DMS53 treated with DMSO at 0.1 percent for 48 hours (cell line): ENCODE measurements around the gene SND1.

ENCODE experiments used
- DNase-seq: peaks from one replicate; lab custom pipeline; 2025; ENCODE audit not compliant: unreplicated experiment; lab: John Stamatoyannopoulos, UW

Gene SND1

DNA sequence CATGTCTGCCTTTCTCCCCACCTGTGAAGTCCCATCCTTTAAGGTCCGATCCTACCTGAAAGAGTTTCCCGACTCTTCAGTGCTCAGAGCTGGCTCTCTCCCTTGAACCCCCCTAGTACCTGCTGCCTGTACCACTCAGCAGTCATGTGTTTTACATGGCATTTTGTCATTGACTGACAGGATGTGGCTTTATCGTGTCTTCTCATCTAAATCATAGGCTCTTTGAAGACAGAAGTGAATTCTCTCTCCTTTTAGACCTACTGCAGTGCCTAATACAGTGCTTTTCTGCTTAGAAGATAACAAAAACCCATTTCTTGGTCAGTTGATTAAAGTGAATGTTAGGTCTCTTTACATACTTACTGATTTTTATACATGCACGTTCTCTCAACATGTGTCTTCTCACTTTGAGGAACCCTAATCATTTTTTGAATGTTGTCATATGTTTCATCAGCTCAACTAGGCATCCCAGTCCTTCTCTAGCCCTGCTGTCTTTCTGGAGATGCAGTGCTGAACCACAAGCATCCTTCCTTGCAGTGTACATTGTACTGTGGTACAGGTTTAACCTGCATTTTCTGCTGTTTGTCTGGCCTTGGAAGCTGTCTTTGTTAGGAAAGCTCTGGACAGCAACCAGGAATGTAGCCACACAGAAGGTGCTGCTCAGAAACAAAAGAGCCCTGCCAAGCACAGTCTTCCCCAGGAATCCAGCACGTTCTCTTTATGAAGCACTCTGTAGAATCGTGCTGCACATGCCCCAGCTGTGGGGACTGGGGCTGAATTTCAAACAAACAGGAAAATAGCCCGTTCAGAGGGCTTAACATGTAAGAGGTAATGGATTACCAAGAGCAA is 407.4 kb downstream of the SND1 start:
- DNase-seq: no peak

DNA sequence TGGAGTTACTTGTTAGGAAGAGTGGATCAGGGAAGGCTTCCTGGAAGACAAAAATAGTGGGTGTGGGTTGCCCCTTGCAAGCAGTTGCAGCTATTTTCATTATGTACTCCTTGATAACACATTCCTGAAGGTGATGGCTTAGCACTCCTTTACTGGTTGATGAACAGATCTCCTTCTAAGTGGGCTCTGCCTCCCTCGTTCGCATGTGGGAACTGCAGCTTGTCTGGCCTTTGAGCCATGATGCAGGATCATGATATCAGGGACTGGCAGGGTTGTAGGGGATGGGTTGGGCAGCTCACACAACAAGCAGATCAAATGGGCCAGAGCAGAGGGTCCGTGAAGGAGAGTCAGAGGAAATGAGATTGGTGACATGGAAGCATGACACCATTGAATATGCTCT is 408.0 kb downstream of the SND1 start:
- DNase-seq: no peak

DNA sequence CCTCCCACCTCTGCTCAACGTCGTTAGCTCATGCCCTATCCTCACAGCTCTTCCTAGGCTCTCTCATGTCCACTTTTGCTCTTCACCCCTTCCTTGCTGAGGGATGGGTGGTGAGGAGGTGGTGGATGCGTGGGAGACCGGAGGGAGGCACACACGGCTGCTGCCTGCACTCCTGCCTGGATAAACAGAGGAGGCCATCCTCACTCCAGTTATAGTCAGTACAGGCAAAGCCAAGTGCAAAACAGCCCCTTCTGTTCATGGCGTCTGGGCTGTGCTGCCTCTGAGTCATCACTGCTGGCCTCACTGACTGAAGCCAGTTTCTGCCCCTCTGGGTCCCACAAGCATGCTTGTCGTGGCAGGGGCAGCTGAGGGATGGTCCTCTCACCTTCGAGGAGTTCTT is 411.1 kb downstream of the SND1 start:
- no peak for DNase-seq

DNA sequence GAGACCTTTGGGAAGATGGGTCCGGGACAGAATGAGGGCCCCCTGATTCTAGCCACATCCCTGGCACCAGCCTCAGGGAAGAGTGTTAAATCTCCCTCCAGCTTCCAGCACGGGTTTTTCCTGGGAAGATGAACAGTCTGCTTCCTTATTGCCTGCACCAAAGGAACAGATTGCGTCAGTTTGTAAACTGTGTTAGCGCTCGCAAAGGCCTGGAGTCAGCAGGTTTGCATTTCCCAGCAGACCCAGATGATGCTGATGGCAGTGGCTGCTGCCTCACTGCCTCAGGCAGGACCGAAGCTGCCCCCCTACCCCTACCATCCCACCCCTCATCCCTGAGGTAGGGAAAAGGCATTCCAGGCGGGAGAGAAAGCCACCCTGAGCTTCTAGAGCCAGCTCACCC is 413.9 kb downstream of the SND1 start:
- DNase-seq: no peak

DNA sequence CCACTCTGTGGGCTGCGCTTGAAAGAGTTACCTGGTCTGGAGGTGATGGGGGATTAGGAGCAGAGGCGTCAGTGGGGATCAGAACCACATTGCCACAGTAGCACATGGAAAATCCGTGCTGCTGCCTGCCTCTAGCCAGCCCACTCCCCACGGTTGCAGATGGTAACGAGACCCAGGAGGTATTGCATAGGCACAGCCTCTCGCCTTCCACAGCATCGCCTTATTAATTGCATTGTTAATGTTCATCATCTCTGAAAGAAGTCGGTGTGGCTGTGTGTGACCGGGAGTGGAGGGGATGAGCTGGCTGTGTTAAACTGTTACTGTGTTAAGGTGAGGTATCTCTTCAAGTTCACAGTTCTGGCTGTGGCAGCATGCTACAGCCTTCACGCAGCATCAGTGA is 414.4 kb downstream of the SND1 start:
- DNase-seq: no peak

DNA sequence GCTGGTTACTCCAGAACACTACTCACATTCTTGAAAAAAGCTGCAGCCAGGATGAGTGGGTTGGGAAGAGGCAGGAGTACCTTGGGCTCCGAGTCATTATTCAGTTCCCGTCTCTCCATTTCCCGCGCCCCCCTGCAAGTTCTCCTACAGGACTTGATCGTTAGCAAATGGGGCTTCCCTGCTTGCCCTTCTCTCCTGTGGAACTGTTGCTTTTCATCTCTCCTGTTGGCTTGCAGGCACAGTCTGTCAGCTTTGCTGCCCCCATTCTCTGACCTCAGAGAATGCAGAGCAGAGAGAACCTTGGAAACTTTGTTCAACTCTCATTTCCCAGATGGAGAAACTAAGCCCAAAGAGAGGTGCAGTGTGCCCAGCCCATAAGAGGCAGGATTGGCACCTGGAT is 414.9 kb downstream of the SND1 start:
- no peak for DNase-seq

DNA sequence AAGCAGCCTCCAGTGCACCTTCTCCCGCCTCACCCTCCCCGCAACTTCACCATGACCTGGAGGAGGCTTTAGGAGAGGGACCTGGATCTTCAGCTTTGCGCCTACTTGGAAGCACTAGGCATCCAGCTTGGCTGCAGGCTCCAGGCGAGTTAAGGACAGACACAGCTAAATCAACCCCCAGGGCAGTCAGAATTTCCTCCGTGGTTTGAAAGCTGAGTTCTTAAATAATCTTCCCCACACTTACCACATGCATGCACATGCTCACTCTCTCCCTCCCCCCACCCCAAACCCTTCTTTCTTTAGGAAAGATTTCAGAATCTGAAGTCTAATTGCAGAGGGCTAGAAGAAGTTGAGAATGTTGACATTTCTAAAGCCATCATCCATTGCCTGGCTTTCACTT is 416.0 kb downstream of the SND1 start:
- no peak for DNase-seq

DNA sequence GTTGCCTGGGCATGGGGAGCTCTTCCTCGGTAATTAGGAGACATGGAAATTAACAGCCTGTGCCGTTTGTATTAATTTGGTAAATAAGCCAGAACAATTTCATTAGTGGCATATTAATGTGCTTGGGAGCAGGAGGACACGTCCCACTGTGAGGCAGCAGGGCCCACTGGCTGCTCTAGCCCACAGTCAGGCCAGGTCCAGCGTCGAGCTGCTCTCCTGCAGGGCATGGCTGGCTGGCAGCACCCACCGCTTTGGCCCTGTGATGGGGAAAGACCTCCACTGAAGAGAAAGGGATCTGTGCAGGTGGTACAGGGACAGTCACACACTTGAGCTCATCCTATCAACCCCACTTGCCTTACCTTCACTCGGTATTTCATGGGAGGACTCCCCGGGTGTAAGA is 416.8 kb downstream of the SND1 start:
- DNase-seq: no peak

DNA sequence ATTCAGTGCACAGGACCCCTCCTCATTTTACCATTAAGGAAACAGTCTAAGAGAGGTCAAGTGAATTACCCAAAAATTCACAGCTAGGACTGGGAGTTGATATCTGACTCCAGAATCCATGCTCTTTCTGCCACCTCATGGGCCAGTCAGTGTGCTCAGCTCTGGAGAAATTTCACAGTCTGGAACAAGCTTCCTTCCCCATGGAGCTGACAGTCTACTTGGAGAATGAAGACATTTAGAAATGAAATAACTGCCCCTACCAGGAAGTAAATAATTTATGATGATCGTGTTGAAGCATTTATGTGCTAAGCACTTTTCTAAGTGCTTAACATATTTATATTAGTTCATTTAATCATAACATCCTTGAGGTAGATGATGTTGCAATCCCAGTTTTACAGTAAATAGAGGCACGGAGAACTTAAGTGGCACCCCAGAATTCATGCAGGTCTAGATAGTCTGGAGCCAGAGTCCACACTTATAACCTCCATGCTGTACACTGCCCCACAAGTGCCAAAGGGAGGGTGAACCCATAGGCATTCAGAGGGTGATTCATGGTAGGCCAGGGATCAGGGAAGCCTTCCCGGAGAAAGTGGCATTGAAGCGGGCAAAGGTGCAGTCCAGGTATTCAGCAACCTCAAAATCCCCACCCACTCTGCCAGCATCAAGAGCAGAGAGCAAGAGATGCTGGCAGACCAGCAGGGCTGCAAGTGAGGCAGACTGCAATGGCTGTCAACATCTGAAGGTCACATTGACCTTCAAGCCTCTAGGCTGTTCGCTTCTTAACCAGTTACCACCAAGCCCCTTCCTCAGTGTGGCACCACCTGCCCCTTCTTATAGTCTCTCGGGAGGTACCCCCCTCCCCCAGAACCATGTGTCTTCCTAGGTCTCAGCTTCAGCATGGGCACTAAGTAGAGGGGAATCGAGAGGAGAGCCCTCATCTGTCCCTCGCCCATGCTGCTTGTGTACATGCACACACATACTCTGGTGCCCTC is 417.7 kb downstream of the SND1 start:
- no peak for DNase-seq

DNA sequence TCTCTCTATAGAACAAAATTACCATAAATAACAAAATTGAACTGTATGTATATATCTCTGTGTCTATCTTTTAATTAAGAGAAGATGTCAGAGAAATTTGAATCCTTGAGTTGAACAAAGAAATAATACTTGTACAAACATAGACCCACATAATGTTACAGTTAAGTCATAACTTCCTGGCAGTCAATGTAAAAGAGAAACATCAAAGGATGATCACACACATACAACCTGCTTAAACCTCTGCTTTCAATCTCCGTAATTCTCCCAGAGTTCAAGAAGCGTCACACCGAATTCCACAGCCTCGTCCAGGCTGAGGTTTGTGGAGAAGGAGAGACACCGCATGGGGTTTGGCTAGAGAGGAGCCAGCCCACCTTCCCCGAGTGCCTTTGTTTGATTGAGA is 419.4 kb downstream of the SND1 start:
- DNase-seq: no peak

DNA sequence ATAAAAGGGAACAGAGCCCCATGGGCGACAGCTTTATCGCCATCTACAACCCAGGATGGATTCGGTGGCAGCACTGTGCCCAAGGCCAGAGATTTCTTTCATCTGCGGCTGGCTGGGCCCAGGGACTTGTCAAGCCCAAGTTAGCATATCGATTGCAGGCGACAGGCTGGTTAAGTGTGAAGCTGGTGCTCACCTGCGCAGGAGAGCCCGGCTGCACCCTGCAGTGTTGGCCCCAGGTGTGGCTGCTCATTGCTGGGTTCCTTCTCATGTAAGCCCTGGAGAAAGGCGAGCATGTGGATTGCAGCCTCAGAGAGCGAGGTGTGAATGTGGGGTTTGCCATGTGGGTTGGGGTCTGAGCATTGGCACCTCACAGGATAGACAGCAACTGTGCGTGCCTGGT is 419.8 kb downstream of the SND1 start:
- DNase-seq: no peak

DNA sequence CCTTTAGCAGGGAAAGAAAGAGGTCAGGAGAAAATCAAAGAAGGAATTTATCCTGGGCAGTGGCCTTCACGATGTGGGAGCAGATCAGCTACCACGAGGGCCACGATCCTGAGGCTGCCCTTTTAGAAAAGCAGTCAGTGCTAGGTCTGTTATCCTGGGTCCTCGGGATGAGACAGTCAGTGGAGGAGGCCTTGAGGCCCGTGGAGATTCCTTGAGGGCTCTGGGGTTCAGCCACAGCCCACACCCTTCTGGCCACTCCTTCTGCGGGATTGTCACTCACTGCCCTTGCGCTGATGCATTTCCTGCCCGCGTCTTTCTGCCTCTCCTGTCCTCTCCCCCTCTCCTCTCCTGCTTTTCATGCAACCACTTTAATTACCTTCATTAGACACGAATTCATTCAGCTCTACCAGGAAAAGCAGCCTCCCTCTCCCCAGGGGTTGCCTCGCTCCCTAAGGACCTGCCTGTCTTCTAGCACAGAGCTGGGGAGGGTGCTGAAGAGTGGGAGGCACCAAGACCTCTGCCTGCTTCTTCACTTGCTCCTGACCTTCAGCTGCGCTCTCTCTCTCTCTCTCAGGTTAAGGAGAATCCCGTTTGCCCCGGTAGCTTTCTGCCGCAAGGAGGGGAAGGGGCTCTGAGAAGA is 421.8 kb downstream of the SND1 start:
- no peak for DNase-seq

DNA sequence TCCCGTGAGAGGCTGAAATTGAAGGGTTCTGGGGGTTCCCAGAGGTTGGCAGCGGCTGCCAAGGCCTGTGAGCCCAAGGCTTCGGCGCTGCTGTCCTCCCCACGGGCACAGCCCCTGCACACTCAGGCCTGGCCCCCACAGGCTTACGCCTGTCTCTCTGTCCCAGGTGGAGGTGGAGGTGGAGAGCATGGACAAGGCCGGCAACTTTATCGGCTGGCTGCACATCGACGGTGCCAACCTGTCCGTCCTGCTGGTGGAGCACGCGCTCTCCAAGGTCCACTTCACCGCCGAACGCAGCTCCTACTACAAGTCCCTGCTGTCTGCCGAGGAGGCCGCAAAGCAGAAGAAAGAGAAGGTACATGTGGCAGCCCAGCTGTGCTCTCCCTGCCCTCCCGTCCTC is 422.3 kb downstream of the SND1 start:
- DNase-seq: no peak

DNA sequence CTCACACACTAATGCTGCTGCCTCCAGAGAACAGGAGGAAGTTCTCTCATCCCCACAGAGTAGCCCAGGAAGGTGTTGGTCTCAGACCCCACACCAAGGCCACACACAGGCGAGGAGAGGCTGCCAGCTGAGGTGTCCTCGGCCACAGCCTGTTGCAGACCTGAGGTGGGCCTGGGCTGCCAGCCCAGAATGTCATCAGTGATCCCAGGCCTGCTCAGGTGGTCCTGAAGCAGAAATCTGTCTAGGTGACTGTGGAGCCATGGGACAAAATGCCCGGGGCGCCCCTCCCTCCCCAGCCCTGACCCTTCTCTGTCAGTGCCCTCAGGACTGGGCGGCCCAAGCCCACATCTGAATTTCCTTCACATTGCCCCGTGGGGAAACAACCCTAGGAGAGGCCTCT is 422.7 kb downstream of the SND1 start:
- no peak for DNase-seq

DNA sequence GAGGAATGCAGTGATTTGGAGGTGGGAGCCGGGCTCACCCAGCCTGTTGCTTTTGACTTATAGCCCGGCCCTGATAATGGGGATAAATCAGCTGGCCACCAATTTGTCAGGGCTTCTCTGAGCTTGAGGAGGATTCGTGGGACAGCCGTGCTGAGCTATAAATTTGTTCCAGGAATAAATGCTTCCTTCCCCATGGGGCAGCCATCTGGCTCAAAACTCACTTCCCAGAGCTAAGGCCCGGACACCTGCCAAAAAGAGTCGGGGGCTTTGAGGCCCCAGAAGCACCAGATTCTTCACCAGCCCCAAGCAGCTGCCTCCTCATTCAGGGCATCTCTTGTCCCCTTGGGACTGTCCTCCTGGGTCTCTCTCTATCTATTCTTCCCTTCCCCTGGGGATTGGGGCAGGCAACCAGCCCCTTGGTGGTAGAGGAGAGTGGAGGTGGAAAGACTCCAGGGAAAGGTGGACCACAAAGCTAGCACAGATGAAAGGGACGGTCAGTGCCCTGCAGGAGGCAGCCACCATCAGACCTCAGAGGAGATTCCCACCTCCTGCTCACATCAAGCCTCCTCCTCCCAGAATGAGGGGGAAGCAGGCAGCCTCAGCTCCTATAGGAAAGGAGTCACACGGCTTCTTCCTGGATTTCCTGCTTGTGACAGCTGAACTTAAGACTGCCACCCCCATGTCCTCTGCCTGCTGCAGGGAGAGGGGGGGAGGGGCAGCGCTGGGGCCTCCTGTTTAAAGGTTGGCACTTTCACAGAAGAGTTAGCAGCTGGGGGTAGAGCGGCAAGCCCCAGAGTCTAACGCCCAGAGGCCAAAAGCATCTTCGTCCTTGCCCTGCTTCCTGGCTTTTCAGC is 423.5 kb downstream of the SND1 start:
- DNase-seq: no peak

DNA sequence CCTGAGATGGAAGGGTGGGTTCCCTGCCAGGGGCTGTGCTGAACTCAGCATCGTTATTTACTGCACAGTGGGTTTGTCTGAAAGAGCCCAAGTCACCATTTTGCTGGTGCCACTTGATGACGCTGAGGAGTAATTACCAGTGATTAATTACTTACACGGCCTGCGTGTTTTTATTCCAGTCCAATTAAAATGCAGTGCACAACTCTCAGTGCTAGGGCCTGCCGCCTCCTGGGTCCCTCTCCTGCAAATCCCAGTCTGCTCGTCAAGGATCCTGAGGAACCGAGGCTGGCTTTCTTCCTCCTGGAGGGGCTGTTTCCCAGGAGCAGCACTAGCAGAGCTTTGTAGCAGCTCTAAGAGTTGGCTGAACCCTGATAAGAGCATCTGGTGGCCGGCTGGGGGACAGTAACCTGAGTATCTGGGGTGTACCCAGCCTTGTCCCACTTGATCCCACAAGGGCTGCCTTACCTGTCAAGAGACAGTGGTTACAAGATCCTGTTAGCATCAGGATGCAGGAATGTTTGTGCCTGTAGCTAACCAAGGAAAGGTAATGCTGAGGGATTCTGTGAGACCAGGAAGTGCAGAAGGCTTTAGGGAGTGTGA is 424.3 kb downstream of the SND1 start:
- no peak for DNase-seq

DNA sequence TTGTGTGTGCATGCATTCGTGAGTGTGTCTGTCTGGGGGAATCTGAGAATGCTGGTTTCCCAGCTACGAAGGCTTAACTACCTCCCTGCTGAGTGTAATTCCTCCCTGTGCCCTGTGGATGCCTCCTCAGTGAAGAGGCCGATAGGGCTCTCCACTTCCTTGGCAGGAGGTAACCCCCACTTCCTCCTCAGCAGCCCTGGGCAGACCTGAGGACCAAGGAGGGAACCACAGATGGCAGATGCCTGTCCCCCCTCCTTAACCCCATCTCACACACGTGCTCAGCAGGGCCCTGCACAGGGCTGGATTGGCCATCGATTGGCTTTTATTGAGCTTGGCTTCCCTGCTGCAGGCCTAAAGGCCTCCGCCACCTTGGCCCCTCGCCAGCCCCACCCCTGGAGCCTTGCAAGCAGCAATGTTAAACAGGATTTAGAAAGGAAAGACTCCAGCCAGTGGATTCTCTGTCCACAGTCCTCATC is 424.8 kb downstream of the SND1 start:
- no peak for DNase-seq

DNA sequence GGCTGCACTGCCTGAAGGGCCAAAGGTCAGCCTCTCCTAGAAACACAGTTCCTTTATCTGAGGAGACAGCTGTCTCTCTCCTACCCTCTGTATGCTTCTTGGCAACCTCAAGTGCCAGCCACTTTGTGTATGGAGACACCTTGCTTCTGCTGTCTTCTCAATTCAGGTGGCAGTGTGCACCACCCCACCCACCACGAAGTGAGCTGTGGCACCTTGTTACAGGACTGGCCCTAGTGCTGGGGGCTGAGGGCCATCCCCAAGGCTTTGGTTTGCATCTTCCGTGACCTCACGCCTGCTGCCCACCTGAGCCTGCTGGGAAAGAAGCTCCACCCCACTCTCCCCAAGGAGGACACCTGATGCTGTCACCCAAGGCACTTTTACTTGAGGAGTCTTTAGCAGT is 426.3 kb downstream of the SND1 start:
- DNase-seq: no peak

DNA sequence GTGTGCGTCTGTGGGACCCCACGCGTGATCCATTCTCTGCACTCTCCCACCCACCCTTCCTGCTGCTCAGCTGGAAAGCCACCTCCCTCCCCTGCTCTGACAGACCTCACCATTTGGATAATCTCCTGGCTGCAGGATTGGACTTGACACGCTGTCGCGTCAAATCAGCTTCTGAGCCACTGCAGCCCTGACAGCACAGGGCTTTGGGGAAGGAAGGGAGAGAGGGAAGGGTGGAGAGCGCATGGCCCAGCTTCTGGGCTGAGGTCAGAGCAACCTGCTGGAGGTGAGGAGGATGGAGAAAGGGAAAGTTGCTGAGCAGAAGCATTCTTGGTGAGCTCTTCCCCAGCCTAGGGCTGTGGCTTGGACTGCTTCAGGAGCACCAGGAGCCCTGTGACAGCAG is 428.2 kb downstream of the SND1 start:
- no peak for DNase-seq

DNA sequence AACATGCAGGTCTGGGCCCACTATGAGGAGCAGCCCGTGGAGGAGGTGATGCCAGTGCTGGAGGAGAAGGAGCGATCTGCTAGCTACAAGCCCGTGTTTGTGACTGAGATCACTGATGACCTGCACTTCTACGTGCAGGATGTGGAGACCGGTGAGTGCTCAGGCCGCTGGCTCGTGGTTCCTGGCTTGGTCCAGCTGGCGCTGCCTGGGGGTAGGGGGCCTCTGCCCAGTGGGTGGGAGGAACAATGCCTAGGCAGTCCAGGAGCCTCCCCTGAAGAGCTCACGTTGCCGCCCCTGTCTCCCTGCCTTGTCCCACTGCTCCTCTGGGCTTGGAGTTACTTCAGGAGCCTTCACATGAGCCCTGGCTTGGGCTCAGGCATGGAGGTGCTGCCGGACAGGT is 429.4 kb downstream of the SND1 start:
- DNase-seq: no peak
